Uterus (tissue), 2 donors: ENCODE results near the gene KCNQ1.

Experiments
- POLR2A ChIP-seq, 2 donors: fragments of 450-650 bp; IDR thresholded peaks; one replicate each; pipeline ENCODE4 v1.6.1; 2016; ENCODE audit warnings: antibody characterized with exemption in 2 of 2, mild to moderate bottlenecking in 1 of 2, moderate library complexity in 1 of 2
- TF ChIP-seq, protein P1 (sequence below), 4 experiments: fragments of 200-600 bp in 2 of 4; fragments of 450-650 bp in 2 of 4; sonication (generic) in 2 of 4; IDR thresholded peaks; one replicate each; pipeline ENCODE4 v1.5.1; 2016 to 2019; ENCODE audit warnings: antibody characterized with exemption in 4 of 4, mild to moderate bottlenecking in 2 of 4, moderate library complexity in 1 of 4

DNA sequence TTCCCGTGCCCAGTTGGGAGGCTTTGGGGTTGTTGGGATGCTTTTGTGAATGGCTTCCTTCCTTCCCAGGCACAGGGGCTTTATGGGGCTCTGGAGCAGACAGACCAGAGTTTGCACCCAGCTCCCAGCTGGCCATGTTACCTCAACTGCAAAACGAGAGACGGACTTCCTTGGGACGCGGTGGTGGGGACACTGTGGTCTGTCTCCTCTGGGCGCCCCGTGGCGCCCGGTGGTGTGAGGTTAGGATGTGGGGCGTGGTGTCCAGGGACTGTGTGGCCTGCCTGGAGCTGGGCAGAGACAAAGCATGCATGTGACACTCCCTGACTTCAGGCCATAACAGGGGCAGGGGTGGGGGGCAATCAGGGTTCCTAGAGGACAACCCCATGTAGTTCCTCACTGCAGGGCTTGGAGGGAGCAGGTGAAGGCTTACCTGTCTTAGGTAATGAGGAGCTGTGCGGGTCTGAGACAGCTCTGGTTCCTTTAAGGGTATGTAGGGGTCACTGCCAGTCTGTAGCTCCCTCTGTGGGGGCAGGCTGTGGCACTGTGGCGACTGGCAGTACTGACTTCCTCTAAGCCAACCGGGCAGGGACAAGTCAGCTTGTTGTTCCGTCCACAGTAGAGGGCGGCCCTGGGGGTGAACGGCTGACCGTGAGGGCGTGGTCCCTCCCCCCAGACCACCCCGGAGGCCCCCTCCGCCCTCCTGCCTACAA lies 14.4 kb downstream of the KCNQ1 start:
- TF ChIP-seq, protein P1, sequence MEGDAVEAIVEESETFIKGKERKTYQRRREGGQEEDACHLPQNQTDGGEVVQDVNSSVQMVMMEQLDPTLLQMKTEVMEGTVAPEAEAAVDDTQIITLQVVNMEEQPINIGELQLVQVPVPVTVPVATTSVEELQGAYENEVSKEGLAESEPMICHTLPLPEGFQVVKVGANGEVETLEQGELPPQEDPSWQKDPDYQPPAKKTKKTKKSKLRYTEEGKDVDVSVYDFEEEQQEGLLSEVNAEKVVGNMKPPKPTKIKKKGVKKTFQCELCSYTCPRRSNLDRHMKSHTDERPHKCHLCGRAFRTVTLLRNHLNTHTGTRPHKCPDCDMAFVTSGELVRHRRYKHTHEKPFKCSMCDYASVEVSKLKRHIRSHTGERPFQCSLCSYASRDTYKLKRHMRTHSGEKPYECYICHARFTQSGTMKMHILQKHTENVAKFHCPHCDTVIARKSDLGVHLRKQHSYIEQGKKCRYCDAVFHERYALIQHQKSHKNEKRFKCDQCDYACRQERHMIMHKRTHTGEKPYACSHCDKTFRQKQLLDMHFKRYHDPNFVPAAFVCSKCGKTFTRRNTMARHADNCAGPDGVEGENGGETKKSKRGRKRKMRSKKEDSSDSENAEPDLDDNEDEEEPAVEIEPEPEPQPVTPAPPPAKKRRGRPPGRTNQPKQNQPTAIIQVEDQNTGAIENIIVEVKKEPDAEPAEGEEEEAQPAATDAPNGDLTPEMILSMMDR (IDR thresholded peaks at IDR 0.05) = no peak
- no peak for TF ChIP-seq POLR2A (IDR thresholded peaks at IDR 0.05)
